Measurements from ENCODE around the gene TNFRSF8. TPM values are rescaled to one million over a fixed set of nuclear protein-coding genes. Genes with fewer than 3 reads are reported as not detected.

The TNFRSF8 gene
- total RNA-seq, 4 donors from 2014 or later = 0.84 to 4.9 (median 1.8) TPM; not detected in 1

DNA sequence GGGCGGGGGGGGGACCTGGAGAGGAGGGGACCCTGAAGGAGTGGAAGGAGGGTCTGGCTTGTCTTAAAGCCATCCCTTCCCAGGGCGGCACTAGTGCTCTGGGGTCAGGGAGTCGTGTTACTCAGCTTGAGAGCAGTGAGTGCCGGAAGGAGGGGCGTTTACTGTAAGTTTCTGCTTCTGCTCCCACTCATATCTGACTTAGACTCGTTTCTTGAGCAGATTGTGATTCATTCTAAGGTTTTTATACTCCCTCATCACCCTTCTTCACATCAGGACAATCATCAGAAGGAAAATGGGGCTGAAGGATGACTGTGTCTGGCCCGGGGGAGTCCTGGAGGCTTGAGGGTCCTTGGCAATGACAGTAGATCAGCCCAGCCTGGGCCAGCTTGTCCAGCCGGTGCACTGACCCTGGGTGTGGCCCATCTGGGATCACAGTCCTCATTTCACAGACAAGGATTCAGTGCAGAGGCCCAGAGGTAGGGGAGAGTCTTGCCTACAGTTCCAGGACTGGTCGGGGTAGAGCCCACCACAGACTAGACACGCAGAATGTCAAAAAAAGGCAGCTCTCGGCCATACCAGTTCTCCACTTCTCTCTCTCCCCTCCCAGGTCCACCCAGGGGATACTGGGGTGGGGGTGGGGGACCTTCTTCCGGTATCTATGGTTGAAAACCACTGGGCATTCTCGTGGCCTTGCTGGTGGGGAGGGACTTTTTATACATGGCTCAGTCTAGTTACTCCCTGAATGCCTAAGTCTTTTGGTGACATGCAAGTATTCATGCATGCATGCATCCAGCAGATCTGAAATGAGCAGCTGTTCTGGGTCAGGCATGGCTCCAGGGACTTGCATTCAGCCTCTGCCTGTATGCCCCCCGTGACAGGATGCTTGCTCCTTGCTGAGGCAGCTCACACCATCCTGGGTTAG, 5.1 kb downstream of the TNFRSF8 start:
- H3K4me3 ChIP-seq = peak overlapping the region in 2 of 4 donors; percentile 7 to 17
- H3K27ac ChIP-seq = peak overlapping the region in 2 of 4 donors; percentile 12 to 66
- no peaks in the 10 kb centered on the region for H3K9me3 ChIP-seq
- H3K36me3 ChIP-seq = no peaks in the 10 kb centered on the region
- H3K27me3 ChIP-seq = peaks cover 0 to 36% of the 10 kb centered on the region in 2 donors
- no peak for TF ChIP-seq EP300 (IDR thresholded peaks at IDR 0.05)
- TF ChIP-seq, protein P1, sequence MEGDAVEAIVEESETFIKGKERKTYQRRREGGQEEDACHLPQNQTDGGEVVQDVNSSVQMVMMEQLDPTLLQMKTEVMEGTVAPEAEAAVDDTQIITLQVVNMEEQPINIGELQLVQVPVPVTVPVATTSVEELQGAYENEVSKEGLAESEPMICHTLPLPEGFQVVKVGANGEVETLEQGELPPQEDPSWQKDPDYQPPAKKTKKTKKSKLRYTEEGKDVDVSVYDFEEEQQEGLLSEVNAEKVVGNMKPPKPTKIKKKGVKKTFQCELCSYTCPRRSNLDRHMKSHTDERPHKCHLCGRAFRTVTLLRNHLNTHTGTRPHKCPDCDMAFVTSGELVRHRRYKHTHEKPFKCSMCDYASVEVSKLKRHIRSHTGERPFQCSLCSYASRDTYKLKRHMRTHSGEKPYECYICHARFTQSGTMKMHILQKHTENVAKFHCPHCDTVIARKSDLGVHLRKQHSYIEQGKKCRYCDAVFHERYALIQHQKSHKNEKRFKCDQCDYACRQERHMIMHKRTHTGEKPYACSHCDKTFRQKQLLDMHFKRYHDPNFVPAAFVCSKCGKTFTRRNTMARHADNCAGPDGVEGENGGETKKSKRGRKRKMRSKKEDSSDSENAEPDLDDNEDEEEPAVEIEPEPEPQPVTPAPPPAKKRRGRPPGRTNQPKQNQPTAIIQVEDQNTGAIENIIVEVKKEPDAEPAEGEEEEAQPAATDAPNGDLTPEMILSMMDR (IDR thresholded peaks at IDR 0.05) = no peak
- TF ChIP-seq POLR2A (IDR thresholded peaks at IDR 0.05) = no peak
- 30 to 33% methylated on average over 14 of the region's 14 CpGs for WGBS, 2 donors
- peaks cover 0 to 22% (median 12%) of the 10 kb centered on the region in 4 donors for H3K4me1 ChIP-seq
- DNase-seq (ENCODE audit: low spot score in 2 of 2) = no peak

DNA sequence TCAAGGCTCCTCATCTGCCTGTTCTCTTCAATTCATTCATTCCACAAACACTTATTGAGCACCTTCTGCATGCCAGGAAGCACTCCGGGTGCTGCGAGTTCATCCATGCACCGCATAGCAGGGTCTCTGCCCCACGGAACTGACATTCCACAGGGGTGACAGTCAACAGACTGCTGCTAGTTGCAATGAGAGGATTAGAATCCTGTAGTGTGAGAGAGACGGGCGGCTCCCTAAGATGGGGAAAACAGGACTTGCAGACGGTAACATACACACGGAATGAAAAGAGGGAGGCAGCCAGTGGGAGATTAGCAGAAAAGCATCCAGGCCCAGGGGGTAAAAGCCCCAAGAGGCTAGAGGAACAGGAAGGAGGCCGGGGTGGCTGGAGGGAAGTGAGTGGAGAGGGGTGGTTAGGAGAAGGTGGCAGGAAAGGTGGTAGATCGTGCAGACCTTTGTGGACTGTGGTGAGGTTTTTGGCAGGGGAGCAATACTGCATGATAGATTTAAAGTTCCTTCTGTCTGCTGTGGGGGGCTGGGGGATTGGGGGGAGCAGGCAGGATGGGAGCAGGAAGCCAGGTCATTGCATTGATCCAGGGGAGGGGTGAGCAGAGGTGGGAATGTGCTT, 6.6 kb downstream of the TNFRSF8 start:
- 65 to 70% methylated on average over 10 of the region's 10 CpGs for WGBS, 2 donors
- Histone ChIP-seq H3K4me1 (peaks cover 0 to 15% (median 7%) of the 10 kb centered on the region in 4 donors), H3K27me3 (peaks cover 0 to 21% of the 10 kb centered on the region in 2 donors), H3K27ac (no peak overlapping the region), H3K4me3 (no peak overlapping the region), H3K9me3 (no peaks in the 10 kb centered on the region), H3K36me3 (no peaks in the 10 kb centered on the region)
- DNase-seq (ENCODE audit: low spot score in 2 of 2) = no peak
- TF ChIP-seq EP300 (IDR thresholded peaks at IDR 0.05) = no peak
- TF ChIP-seq, protein P1 (IDR thresholded peaks at IDR 0.05) = no peak
- TF ChIP-seq POLR2A (IDR thresholded peaks at IDR 0.05) = no peak

DNA sequence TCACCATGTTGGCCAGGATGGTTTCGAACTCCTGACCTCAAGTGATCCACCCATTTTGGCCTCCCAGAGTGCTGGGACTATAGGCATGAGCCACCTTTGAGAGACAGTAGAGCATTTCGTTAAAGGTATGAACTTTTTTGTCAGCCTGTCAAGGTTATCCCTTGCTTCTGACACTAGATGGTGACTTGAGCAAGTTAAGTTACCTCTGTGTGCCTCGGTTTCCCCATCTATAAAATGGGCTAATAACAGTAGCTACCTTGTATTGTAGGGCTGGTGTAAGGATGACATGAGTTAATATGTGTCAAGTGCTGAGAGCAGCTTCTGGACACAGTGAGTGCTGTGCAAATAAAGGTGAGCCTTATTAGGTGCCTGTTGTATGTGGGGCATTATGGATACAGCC, 8.8 kb downstream of the TNFRSF8 start:
- no peak for DNase-seq (ENCODE audit: low spot score in 2 of 2)
- H3K4me3 ChIP-seq = no peak overlapping the region
- peaks cover 0 to 2% (median 0%) of the 10 kb centered on the region in 4 donors for H3K9me3 ChIP-seq
- TF ChIP-seq, protein P1 (IDR thresholded peaks at IDR 0.05) = no peak
- TF ChIP-seq EP300 (IDR thresholded peaks at IDR 0.05) (no peak), POLR2A (IDR thresholded peaks at IDR 0.05) (no peak)
- 86 to 94% methylated on average over 3 of the region's 3 CpGs for WGBS, 2 donors
- H3K27ac ChIP-seq = no peak overlapping the region
- H3K4me1 ChIP-seq = peaks cover 0 to 15% (median 7%) of the 10 kb centered on the region in 4 donors
- H3K36me3 ChIP-seq = no peaks in the 10 kb centered on the region
- H3K27me3 ChIP-seq = peaks cover 0 to under 1% of the 10 kb centered on the region in 2 donors

DNA sequence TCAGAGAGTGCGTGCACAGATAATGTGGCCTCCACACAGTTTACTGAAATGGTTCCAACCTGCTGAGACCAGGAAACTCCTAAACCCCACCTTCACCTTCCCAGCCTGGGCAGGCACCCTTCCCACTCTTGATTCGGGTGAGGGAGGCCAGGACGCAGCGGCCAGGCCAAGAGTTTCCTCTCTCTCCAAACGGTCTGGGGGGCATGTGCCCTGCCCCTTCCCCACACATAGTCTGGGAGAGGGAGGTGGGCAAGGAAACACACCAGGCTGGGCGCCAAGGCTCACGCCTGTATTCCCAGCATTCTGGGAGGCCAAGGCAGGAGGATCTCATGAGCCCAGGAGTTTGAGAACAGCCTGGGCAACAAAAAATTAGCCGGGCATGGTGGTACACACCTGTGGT, 9.6 kb downstream of the TNFRSF8 start:
- no peak for DNase-seq (ENCODE audit: low spot score in 2 of 2)
- peaks cover 0 to 10% (median 5%) of the 10 kb centered on the region in 4 donors for H3K4me1 ChIP-seq
- 86 to 100% methylated on average over 2 to 8 of the region's 8 CpGs for WGBS, 2 donors
- H3K36me3 ChIP-seq = no peaks in the 10 kb centered on the region
- no peak overlapping the region for H3K27ac ChIP-seq
- H3K27me3 ChIP-seq = no peaks in the 10 kb centered on the region
- H3K9me3 ChIP-seq = peaks cover 0 to 6% (median 0%) of the 10 kb centered on the region in 4 donors
- TF ChIP-seq POLR2A (IDR thresholded peaks at IDR 0.05) = no peak
- no peak for TF ChIP-seq EP300 (IDR thresholded peaks at IDR 0.05)
- H3K4me3 ChIP-seq = no peak overlapping the region

DNA sequence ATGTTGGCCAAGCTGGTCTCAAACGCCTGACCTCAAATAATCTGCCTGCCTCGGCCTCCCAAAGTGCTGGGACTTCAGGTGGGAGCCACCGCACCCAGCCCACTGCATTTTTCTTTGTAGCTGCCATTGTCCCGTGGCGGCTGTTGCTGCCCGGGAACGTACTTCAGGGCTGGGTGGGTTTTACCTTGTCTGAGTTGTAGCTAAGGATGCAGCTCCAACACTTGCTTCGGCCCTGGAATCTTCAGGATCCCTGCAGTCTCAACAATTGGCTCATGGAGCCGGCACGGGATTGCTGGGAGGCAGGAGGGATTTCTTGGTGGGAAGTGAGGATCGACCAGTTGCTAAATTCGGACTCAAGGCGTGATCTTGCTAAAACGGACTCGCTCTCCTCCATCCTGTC, 10.7 kb downstream of the TNFRSF8 start:
- Histone ChIP-seq H3K27me3 (no peaks in the 10 kb centered on the region), H3K4me3 (no peak overlapping the region), H3K36me3 (no peaks in the 10 kb centered on the region), H3K9me3 (peaks cover 0 to 6% (median 0%) of the 10 kb centered on the region in 4 donors), H3K4me1 (no peaks in the 10 kb centered on the region), H3K27ac (no peak overlapping the region)
- TF ChIP-seq, protein P1 (IDR thresholded peaks at IDR 0.05) = no peak
- TF ChIP-seq POLR2A (IDR thresholded peaks at IDR 0.05) (no peak), EP300 (IDR thresholded peaks at IDR 0.05) (no peak)
- 90 to 92% methylated on average over 15 of the region's 15 CpGs for WGBS, 2 donors
- DNase-seq (ENCODE audit: low spot score in 2 of 2) = no peak
